ENCODE data around the gene IL23R. TPM values are rescaled to one million over a fixed set of nuclear protein-coding genes. Genes with fewer than 3 reads are reported as not detected.

IL23R gene
- total RNA-seq, 1 experiment from 2014 or later = not detected

DNA sequence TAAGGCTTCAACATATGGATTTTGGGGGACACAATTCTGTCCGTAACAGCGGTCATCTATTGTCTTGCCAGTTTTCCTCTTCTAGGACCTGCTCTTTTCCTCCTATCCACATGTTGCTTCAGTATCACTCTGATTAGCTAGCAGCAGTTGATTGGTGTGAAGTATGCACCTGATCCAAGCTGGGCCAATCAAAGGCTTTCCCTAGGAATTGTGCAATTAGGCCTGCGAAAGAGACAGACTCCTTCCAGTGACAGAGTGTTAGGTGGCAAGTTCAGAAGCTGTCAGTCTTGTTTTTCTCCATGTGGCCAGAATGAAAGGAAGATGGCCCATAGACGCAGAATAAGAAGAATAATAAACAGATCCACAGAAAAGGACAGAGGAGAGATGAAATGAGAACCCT lies 107.3 kb downstream of the IL23R start:
- H3K4me3 Mint-ChIP-seq = no peak overlapping the region
- Histone ChIP-seq H3K79me2 (ENCODE audit: insufficient read depth, low read length) (no peaks in the 10 kb centered on the region), H3K14ac (ENCODE audit: insufficient read depth, low read length) (no peak overlapping the region), H3K56ac (ENCODE audit: insufficient read length, low read depth, low read length) (no peak overlapping the region), H4K8ac (replicated peaks; ENCODE audit: insufficient read length, low read depth, low read length) (no peak overlapping the region), H3T11ph (ENCODE audit: low read length) (no peak overlapping the region), H3K4me2 (ENCODE audit: insufficient read depth, insufficient read length, low read length) (no peak overlapping the region), H2AFZ (ENCODE audit: low read length) (no peak overlapping the region), H2BK20ac (ENCODE audit: low read depth, low read length, poor library complexity, severe bottlenecking) (no peak overlapping the region), H3K9ac (ENCODE audit: extremely low read depth, insufficient read length, low read length) (no peak overlapping the region), H3K9me3 (ENCODE audit: control insufficient read depth, low read depth, low read length) (peaks cover 4% of the 10 kb centered on the region), H3K79me1 (ENCODE audit: insufficient read depth, low read depth, low read length, poor library complexity, severe bottlenecking) (no peaks in the 10 kb centered on the region), H3K4ac (ENCODE audit: low read depth, low read length) (no peak overlapping the region), H2BK5ac (ENCODE audit: insufficient read length, low read length) (no peak overlapping the region), H2AK5ac (ENCODE audit: insufficient read length, low read length) (no peak overlapping the region), H2BK12ac (ENCODE audit: insufficient read length, low read depth, low read length) (no peak overlapping the region), H3K23ac (ENCODE audit: insufficient read length, low read depth, low read length) (no peak overlapping the region), H3K23me2 (ENCODE audit: insufficient read length, low read depth, low read length, poor library complexity, severe bottlenecking) (no peaks in the 10 kb centered on the region), H4K20me1 (ENCODE audit: control insufficient read depth, insufficient read depth, insufficient read length) (no peaks in the 10 kb centered on the region), H2BK120ac (ENCODE audit: low read depth, low read length, poor library complexity, severe bottlenecking) (no peak overlapping the region), H2BK15ac (ENCODE audit: low read depth, low read length) (no peak overlapping the region), H3K27ac (ENCODE audit: insufficient read length, low read depth, low read length) (no peak overlapping the region), H4K5ac (ENCODE audit: insufficient read length, low read depth, low read length) (no peak overlapping the region), H3K27me3 (ENCODE audit: insufficient read depth, low read length) (no peaks in the 10 kb centered on the region), H3K4me1 (ENCODE audit: insufficient read depth, low read length) (no peaks in the 10 kb centered on the region), H3K18ac (ENCODE audit: insufficient read length, low read depth, low read length) (no peak overlapping the region), H4K91ac (ENCODE audit: insufficient read length, low read depth, low read length) (no peak overlapping the region)
- H3K4me1 Mint-ChIP-seq = peaks cover 4 to 6% of the 10 kb centered on the region in 2 experiments; a peak in 2 of 4 replicates
- H3K9me3 Mint-ChIP-seq = peaks cover 12 to 29% of the 10 kb centered on the region in 2 experiments
- WGBS (ENCODE audit: extremely low coverage, insufficient read length, low lambda C conversion rate) = no CpG with 5 or more reads among the region's 4 CpGs
- peaks cover 2% of the 10 kb centered on the region; the same call in 1 of the 2 replicates for H3K27me3 Mint-ChIP-seq (ENCODE audit: low read depth)
- TF ChIP-seq, protein P1, sequence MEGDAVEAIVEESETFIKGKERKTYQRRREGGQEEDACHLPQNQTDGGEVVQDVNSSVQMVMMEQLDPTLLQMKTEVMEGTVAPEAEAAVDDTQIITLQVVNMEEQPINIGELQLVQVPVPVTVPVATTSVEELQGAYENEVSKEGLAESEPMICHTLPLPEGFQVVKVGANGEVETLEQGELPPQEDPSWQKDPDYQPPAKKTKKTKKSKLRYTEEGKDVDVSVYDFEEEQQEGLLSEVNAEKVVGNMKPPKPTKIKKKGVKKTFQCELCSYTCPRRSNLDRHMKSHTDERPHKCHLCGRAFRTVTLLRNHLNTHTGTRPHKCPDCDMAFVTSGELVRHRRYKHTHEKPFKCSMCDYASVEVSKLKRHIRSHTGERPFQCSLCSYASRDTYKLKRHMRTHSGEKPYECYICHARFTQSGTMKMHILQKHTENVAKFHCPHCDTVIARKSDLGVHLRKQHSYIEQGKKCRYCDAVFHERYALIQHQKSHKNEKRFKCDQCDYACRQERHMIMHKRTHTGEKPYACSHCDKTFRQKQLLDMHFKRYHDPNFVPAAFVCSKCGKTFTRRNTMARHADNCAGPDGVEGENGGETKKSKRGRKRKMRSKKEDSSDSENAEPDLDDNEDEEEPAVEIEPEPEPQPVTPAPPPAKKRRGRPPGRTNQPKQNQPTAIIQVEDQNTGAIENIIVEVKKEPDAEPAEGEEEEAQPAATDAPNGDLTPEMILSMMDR (conservative IDR thresholded peaks at IDR 0.05) = no peak
- H3K36me3 Mint-ChIP-seq (ENCODE audit: insufficient read depth in 1 of 3, low read depth in 3 of 3) = peaks cover 4 to 17% (median 4%) of the 10 kb centered on the region in 3 experiments; a peak in 5 of 7 replicates
- H3K27ac Mint-ChIP-seq = no peak overlapping the region
- no peak for DNase-seq

Data from H9 (cell line).